Measurements from ENCODE around the gene NUDT14.

DNA sequence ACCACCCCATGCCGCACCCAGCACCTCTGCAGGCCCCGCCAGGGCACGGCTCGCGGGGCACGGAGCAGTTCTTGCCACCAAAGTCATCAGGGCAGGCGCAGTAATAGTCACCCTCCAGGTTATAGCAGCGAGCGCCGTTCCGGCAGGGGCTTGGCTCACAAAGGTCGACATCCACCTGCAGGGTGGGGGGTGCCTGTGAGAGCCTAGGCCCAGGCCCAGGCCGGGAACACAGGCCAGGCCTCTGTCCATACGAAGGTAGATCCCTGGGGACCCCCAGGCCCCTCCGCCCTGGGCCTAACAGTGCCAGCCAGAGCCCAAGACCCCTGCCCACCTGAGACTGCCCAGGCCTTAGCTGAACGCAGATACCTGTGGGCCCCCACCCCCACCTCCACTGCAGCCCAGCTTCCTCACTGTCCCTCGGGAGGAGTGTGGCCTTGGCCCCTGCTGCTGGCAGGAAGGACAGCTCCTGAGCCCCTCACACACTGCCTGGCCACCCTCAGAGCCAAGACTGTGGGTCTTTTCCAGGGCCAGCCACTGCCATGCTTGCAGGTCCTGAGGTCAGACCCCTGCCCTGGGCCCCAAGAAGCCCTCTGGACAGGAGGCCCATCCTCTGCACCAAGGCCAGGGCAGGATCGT, 31.8 kb downstream of the NUDT14 start:
- TF ChIP-seq MXI1 (IDR thresholded peaks at IDR 0.05; ENCODE audit: borderline replicate concordance, low read depth, low read length) (no peak), RCOR1 (IDR thresholded peaks at IDR 0.05; ENCODE audit: insufficient replicate concordance, low read length) (no peak), POLR2A (IDR thresholded peaks at IDR 0.05; ENCODE audit: low read depth, low read length) (no peak), RFX5 (IDR thresholded peaks at IDR 0.05; ENCODE audit: low read depth, low read length) (no peak), SMC3 (IDR thresholded peaks at IDR 0.05; ENCODE audit: low read depth, low read length) (no peak), MAZ (IDR thresholded peaks at IDR 0.05; ENCODE audit: borderline replicate concordance, low read depth, low read length) (no peak)
- TF ChIP-seq, protein P1, sequence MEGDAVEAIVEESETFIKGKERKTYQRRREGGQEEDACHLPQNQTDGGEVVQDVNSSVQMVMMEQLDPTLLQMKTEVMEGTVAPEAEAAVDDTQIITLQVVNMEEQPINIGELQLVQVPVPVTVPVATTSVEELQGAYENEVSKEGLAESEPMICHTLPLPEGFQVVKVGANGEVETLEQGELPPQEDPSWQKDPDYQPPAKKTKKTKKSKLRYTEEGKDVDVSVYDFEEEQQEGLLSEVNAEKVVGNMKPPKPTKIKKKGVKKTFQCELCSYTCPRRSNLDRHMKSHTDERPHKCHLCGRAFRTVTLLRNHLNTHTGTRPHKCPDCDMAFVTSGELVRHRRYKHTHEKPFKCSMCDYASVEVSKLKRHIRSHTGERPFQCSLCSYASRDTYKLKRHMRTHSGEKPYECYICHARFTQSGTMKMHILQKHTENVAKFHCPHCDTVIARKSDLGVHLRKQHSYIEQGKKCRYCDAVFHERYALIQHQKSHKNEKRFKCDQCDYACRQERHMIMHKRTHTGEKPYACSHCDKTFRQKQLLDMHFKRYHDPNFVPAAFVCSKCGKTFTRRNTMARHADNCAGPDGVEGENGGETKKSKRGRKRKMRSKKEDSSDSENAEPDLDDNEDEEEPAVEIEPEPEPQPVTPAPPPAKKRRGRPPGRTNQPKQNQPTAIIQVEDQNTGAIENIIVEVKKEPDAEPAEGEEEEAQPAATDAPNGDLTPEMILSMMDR (conservative IDR thresholded peaks at IDR 0.05; ENCODE audit: low read depth, low read length): no peak
